MM.1S (cell line): ENCODE data around the gene FAHD1.

Source experiments
- DNase-seq: peaks from one replicate; pipeline ENCODE4 v3.0.0-alpha.2; 2015
- H2AFZ ChIP-seq: fragments of 300-600 bp; sonication (generic); 2 replicates; pipeline ENCODE4 v1.6.0; 2016; ENCODE audit warnings: antibody characterized with exemption, low read length
- H3F3A ChIP-seq: fragments of 300-600 bp; sonication (generic); 2 replicates; pipeline ENCODE4 v1.6.1; 2016; ENCODE audit warnings: mild to moderate bottlenecking, antibody characterized with exemption, low read length, moderate library complexity, mixed read lengths; ENCODE audit not compliant: insufficient read depth
- H3K27ac ChIP-seq: fragments of 300-600 bp; sonication (generic); 2 replicates; pipeline ENCODE4 v1.5.1; 2016; ENCODE audit warnings: mild to moderate bottlenecking, low read length
- H3K27me3 ChIP-seq: fragments of 300-600 bp; sonication (generic); replicated peaks from 2 replicates; pipeline ENCODE4 v1.6.0; 2016; ENCODE audit warnings: low read length; ENCODE audit not compliant: insufficient read depth
- H3K36me3 ChIP-seq: fragments of 300-600 bp; sonication (generic); replicated peaks from 2 replicates; pipeline ENCODE4 v1.6.1; 2016; ENCODE audit warnings: mild to moderate bottlenecking, low read length, mixed read lengths; ENCODE audit not compliant: insufficient read depth
- H3K4me1 ChIP-seq: fragments of 300-600 bp; sonication (generic); 2 replicates; pipeline ENCODE4 v1.6.1; 2016; ENCODE audit warnings: low read length, mixed read lengths
- H3K4me2 ChIP-seq: fragments of 300-600 bp; sonication (generic); 2 replicates; pipeline ENCODE4 v1.6.0; 2016; ENCODE audit warnings: low read depth, low read length
- H3K4me3 ChIP-seq: fragments of 300-600 bp; sonication (generic); 2 replicates; pipeline ENCODE4 v1.5.1; 2016; ENCODE audit warnings: low read length, mixed read lengths
- H3K79me2 ChIP-seq: fragments of 300-600 bp; sonication (generic); 2 replicates; pipeline ENCODE4 v1.6.1; 2016; ENCODE audit warnings: mixed run types, low read length, mixed read lengths
- H3K9ac ChIP-seq: fragments of 300-600 bp; sonication (generic); 2 replicates; pipeline ENCODE4 v1.6.1; 2016; ENCODE audit warnings: low read length, mixed read lengths
- H3K9me2 ChIP-seq: fragments of 300-600 bp; sonication (generic); replicated peaks from 2 replicates; pipeline ENCODE4 v1.6.1; 2016; ENCODE audit warnings: mild to moderate bottlenecking, low read length, mixed read lengths; ENCODE audit not compliant: insufficient read depth
- H3K9me3 ChIP-seq: fragments of 300-600 bp; sonication (generic); replicated peaks from 2 replicates; pipeline ENCODE4 v1.6.1; 2016; ENCODE audit warnings: mild to moderate bottlenecking, low read length, mixed read lengths; ENCODE audit not compliant: insufficient read depth
- H4K20me1 ChIP-seq: fragments of 300-600 bp; sonication (generic); 2 replicates; pipeline ENCODE4 v1.6.1; 2016; ENCODE audit warnings: mild to moderate bottlenecking, low read length, moderate library complexity, mixed read lengths; ENCODE audit not compliant: insufficient read depth
- CTCF ChIP-seq: fragments of 300-600 bp; sonication (generic); IDR thresholded peaks from 2 replicates; pipeline ENCODE4 v1.5.1; 2016; ENCODE audit warnings: antibody characterized with exemption, low read length, mixed read lengths
- EZH2 ChIP-seq: fragments of 300-600 bp; sonication (generic); optimal IDR thresholded peaks from 2 replicates; pipeline ENCODE3; 2017; ENCODE audit warnings: low read depth, mild to moderate bottlenecking, antibody characterized with exemption, low read length, mixed read lengths
- EZH2phosphoT487 ChIP-seq: fragments of 300-600 bp; sonication (generic); IDR thresholded peaks from 2 replicates; pipeline ENCODE4 v1.6.1; 2018; ENCODE audit warnings: antibody characterized with exemption, low read length

FAHD1 gene

GRCh38 chr16:1851793-1852192 lies 24.8 kb downstream of the FAHD1 start:
- H3K9me3 ChIP-seq = no peaks in the 10 kb centered on the region
- TF ChIP-seq EZH2 = no peak
- no peak overlapping the region for H2AFZ ChIP-seq
- H3K36me3 ChIP-seq = no peaks in the 10 kb centered on the region
- no peaks in the 10 kb centered on the region for H3K4me1 ChIP-seq
- no peak overlapping the region for H3K4me2 ChIP-seq
- no peak overlapping the region for H3K27ac ChIP-seq
- no peaks in the 10 kb centered on the region for H4K20me1 ChIP-seq
- DNase-seq = no peak
- H3K4me3 ChIP-seq = no peak overlapping the region
- no peaks in the 10 kb centered on the region for H3K9me2 ChIP-seq
- no peaks in the 10 kb centered on the region for H3K79me2 ChIP-seq
- H3K27me3 ChIP-seq = no peaks in the 10 kb centered on the region; the same call in 1 of the 2 replicates
- H3F3A ChIP-seq = no peaks in the 10 kb centered on the region
- H3K9ac ChIP-seq = no peak overlapping the region

GRCh38 chr16:1857433-1858097 lies 30.6 kb downstream of the FAHD1 start:
- Histone ChIP-seq H3K4me3 (peak overlapping the region; percentile 30), H3K9me3 (no peaks in the 10 kb centered on the region), H2AFZ (peak overlapping the region; percentile 41), H3K27me3 (no peaks in the 10 kb centered on the region), H3K79me2 (no peaks in the 10 kb centered on the region), H3K9ac (peak overlapping the region; percentile 10; the same call in 1 of the 2 replicates), H4K20me1 (no peaks in the 10 kb centered on the region), H3K36me3 (no peaks in the 10 kb centered on the region), H3F3A (peaks cover 4% of the 10 kb centered on the region; the same call in 1 of the 2 replicates), H3K9me2 (no peaks in the 10 kb centered on the region), H3K4me2 (peak overlapping the region; percentile 64), H3K27ac (no peak overlapping the region), H3K4me1 (peaks cover 14% of the 10 kb centered on the region)
- no peak for TF ChIP-seq EZH2phosphoT487
- no peak for TF ChIP-seq EZH2
- no peak for TF ChIP-seq CTCF
- DNase-seq = no peak

GRCh38 chr16:1858189-1858865 lies 31.3 kb downstream of the FAHD1 start:
- Histone ChIP-seq H3K36me3 (no peaks in the 10 kb centered on the region), H3K9me3 (no peaks in the 10 kb centered on the region), H3F3A (peaks cover 4% of the 10 kb centered on the region; the same call in 1 of the 2 replicates), H4K20me1 (no peaks in the 10 kb centered on the region), H3K79me2 (no peaks in the 10 kb centered on the region), H3K4me2 (peak overlapping the region; percentile 64), H3K9me2 (no peaks in the 10 kb centered on the region), H3K27ac (peak overlapping the region; percentile 11; the same call in 1 of the 2 replicates), H2AFZ (peak overlapping the region; percentile 41), H3K4me3 (peak overlapping the region; percentile 30), H3K27me3 (no peaks in the 10 kb centered on the region), H3K4me1 (peaks cover 14% of the 10 kb centered on the region), H3K9ac (peak overlapping the region; percentile 10; the same call in 1 of the 2 replicates)
- TF ChIP-seq CTCF (no peak), EZH2 (no peak), EZH2phosphoT487 (no peak)
- peak; percentile 29 for DNase-seq

GRCh38 chr16:1859650-1860049 lies 32.6 kb downstream of the FAHD1 start:
- H3F3A ChIP-seq = peaks cover 4% of the 10 kb centered on the region; the same call in 1 of the 2 replicates
- no peaks in the 10 kb centered on the region for H3K9me2 ChIP-seq
- H3K36me3 ChIP-seq = no peaks in the 10 kb centered on the region
- no peaks in the 10 kb centered on the region for H3K79me2 ChIP-seq
- H3K9ac ChIP-seq = no peak overlapping the region
- H3K4me1 ChIP-seq = peaks cover 16% of the 10 kb centered on the region
- no peaks in the 10 kb centered on the region for H3K27me3 ChIP-seq
- H3K4me2 ChIP-seq = no peak overlapping the region
- H3K9me3 ChIP-seq = no peaks in the 10 kb centered on the region
- no peak overlapping the region for H2AFZ ChIP-seq
- H3K4me3 ChIP-seq = no peak overlapping the region
- TF ChIP-seq EZH2phosphoT487 (no peak), CTCF (no peak), EZH2 (no peak)
- no peak overlapping the region for H3K27ac ChIP-seq
- no peaks in the 10 kb centered on the region for H4K20me1 ChIP-seq
- no peak for DNase-seq
